Endothelial cell of umbilical vein (primary cell): ENCODE measurements around the gene DDHD1. TPM values are rescaled to one million over a fixed set of nuclear protein-coding genes. Genes with fewer than 3 reads are reported as not detected.

Experiments
- BruUV-seq: library from RNA; stranded (reverse); fragments of 400-500 nt; replicated peaks from 2 replicates; lab custom pipeline; 2021; lab: Mats Ljungman, UMichigan
- CTCF ChIA-PET: fragments of 300-600, 350-600 bp; sonication (Branson Sonifier 250); formaldehyde crosslinking; loops from one replicate; lab custom pipeline; 2021; ENCODE audit warnings: antibody characterized with exemption, inconsistent platforms; lab: Charles Lee
- POLR2A ChIA-PET: fragments of 300-600, 350-600 bp; sonication (Branson Sonifier 250); formaldehyde crosslinking; loops from one replicate; lab custom pipeline; 2021; ENCODE audit warnings: antibody characterized with exemption, inconsistent platforms; lab: Charles Lee
- DNase-seq: peaks from one replicate; pipeline ENCODE4 v3.0.0-alpha.2; 2011; ENCODE audit warnings: low read depth, low spot score
- FAIRE-seq: peaks from 2 replicates; lab custom pipeline; 2011; peaks lifted over from hg19 to GRCh38; lab: Jason Lieb, UNC
- H2AFZ ChIP-seq: 2 replicates; pipeline ENCODE4 v1.6.0; 2012; ENCODE audit warnings: low read depth, low read length, control low read depth, inconsistent platforms
- H3K27ac ChIP-seq: 2 replicates; pipeline ENCODE4 v1.5.1; 2011; ENCODE audit warnings: low read depth, mild to moderate bottlenecking, control low read depth, low read length, moderate library complexity; ENCODE audit not compliant: insufficient read depth
- H3K27me3 ChIP-seq, 2 experiments: 2 replicates each; pipeline versions ENCODE4 v1.6.0 to v1.6.1; 2011; ENCODE audit warnings: low read length in 2 of 2, mixed read lengths in 1 of 2; ENCODE audit not compliant: control insufficient read depth in 2 of 2, insufficient read depth in 2 of 2
- H3K36me3 ChIP-seq, 2 experiments: 2 replicates in 1 of 2; 3 replicates in 1 of 2; pipeline ENCODE4 v1.5.1; 2011; ENCODE audit warnings: low read length in 2 of 2, mild to moderate bottlenecking in 1 of 2, moderate library complexity in 1 of 2; ENCODE audit not compliant: control insufficient read depth in 2 of 2, insufficient read depth in 2 of 2; ENCODE audit errors: extremely low read depth in 1 of 2
- H3K4me1 ChIP-seq: 3 replicates; pipeline ENCODE4 v1.5.1; 2011; ENCODE audit warnings: mild to moderate bottlenecking, low read length; ENCODE audit not compliant: control insufficient read depth, insufficient read depth; ENCODE audit errors: extremely low read depth
- H3K4me2 ChIP-seq: 2 replicates; pipeline ENCODE4 v1.6.1; 2011; ENCODE audit warnings: low read length, control low read depth, mixed read lengths; ENCODE audit not compliant: insufficient read depth
- H3K4me3 ChIP-seq, 3 experiments: fragments of 200-600 bp in 1 of 3; sonication (generic), shearing (Covaris generic) in 1 of 3; replicated peaks in 1 of 3; 2 replicates each; pipeline ENCODE4 v1.5.1; 2011 to 2016; ENCODE audit warnings: control low read depth in 3 of 3, low read length in 3 of 3, mild to moderate bottlenecking in 2 of 3, inconsistent platforms in 1 of 3, low read depth in 1 of 3, moderate library complexity in 1 of 3; ENCODE audit not compliant: insufficient read depth in 1 of 3
- H3K79me2 ChIP-seq: 2 replicates; pipeline ENCODE4 v1.6.0; 2012; ENCODE audit warnings: low read length, inconsistent platforms; ENCODE audit not compliant: control insufficient read depth, insufficient read depth
- H3K9ac ChIP-seq: replicated peaks from 2 replicates; pipeline ENCODE3; 2011; ENCODE audit warnings: low read length, control low read depth; ENCODE audit not compliant: insufficient read depth; ENCODE audit errors: extremely low read depth
- H3K9me1 ChIP-seq: replicated peaks from 3 replicates; pipeline ENCODE4 v1.6.0; 2011; ENCODE audit warnings: mild to moderate bottlenecking, low read length; ENCODE audit not compliant: control insufficient read depth, insufficient read depth; ENCODE audit errors: extremely low read depth
- H3K9me3 ChIP-seq: replicated peaks from 2 replicates; pipeline ENCODE4 v1.5.1; 2012; ENCODE audit warnings: low read length, inconsistent platforms; ENCODE audit not compliant: control insufficient read depth, insufficient read depth
- H4K20me1 ChIP-seq: replicated peaks from 2 replicates; pipeline ENCODE3; 2011; ENCODE audit warnings: mild to moderate bottlenecking, low read length; ENCODE audit not compliant: control insufficient read depth, insufficient read depth; ENCODE audit errors: extremely low read depth
- EZH2 ChIP-seq: IDR thresholded peaks from 2 replicates; pipeline ENCODE4 v1.6.1; 2012; ENCODE audit warnings: borderline replicate concordance, low read depth, mild to moderate bottlenecking, moderate library complexity, low read length, inconsistent platforms; ENCODE audit not compliant: severe bottlenecking
- FOS ChIP-seq: IDR thresholded peaks from 2 replicates; pipeline ENCODE4 v1.6.1; 2011; ENCODE audit warnings: mild to moderate bottlenecking, low read length, moderate library complexity, borderline replicate concordance; ENCODE audit not compliant: insufficient read depth
- GATA2 ChIP-seq: IDR thresholded peaks from 2 replicates; pipeline ENCODE4 v1.7.0; 2011; ENCODE audit warnings: low read depth, mild to moderate bottlenecking, moderate library complexity, mixed read lengths, low read length; ENCODE audit not compliant: insufficient read length, insufficient read depth
- JUN ChIP-seq: IDR thresholded peaks from 2 replicates; pipeline ENCODE4 v1.6.1; 2011; ENCODE audit warnings: borderline replicate concordance, low read depth; ENCODE audit not compliant: insufficient read length, insufficient read depth
- MAX ChIP-seq: IDR thresholded peaks from 2 replicates; pipeline ENCODE4 v1.6.1; 2011; ENCODE audit not compliant: insufficient read depth, insufficient read length
- MYC ChIP-seq: IDR thresholded peaks from one replicate; pipeline ENCODE4 v1.6.1; 2011; ENCODE audit warnings: mild to moderate bottlenecking, low read depth, low read length
- POLR2A ChIP-seq: IDR thresholded peaks from 2 replicates; pipeline ENCODE4 v1.6.1; 2012; ENCODE audit warnings: low read depth, mild to moderate bottlenecking, control low read depth, low read length
- POLR2AphosphoS5 ChIP-seq: IDR thresholded peaks from 2 replicates; pipeline ENCODE4 v1.6.1; 2012; ENCODE audit warnings: low read depth, mild to moderate bottlenecking, control low read depth, low read length, moderate library complexity; ENCODE audit not compliant: insufficient read depth
- dilution Hi-C: fragments of 300-500 bp; cut with MboI; formaldehyde crosslinking; loops from one replicate; pipeline ENCODE4 v1.15.0; 2019; ENCODE audit warnings: low sequenced_read_pairs; ENCODE audit not compliant: extremely low pct_ligation_motif_present
- intact Hi-C: fragments of 100-400 bp; cut with micrococcal nuclease; formaldehyde crosslinking; loops from one replicate; pipeline ENCODE4 v1.10.0; 2022
- polyA plus RNA-seq, 4 experiments: library from polyadenylated mRNA; depleted of rRNA in 3 of 4; stranded (reverse) in 3 of 4; unstranded in 1 of 4; fragments of >200 nt; gene quantifications; 2 replicates each; pipeline versions ENCODE4 v1.2.1 to v1.2.3, GENCODE V29; 2011 to 2012; ENCODE audit warnings: missing spikeins in 1 of 4
- total RNA-seq: library from RNA; stranded (reverse); gene quantifications from 2 replicates; pipeline ENCODE4 v1.2.3, GENCODE V29; 2021
- TF ChIP-seq, protein P1 (sequence below), 2 donors: IDR thresholded peaks; 1 replicate in 1 of 2; 2 replicates in 1 of 2; pipeline ENCODE4 v1.5.1; 2011; ENCODE audit warnings: low read length in 2 of 2, mild to moderate bottlenecking in 2 of 2, moderate library complexity in 2 of 2, control low read depth in 1 of 2, inconsistent platforms in 1 of 2, low read depth in 1 of 2; ENCODE audit not compliant: insufficient read depth in 1 of 2; ENCODE audit errors: extremely low read depth in 1 of 2

DDHD1 gene
- total and polyA plus RNA-seq, 2 donors (not counting 3 experiments of a cell fraction or from before 2014, with no cell fraction given) = 2.7 to 12.4 TPM

GRCh38 chr14:53037016-53037415 lies 116.1 kb downstream of the DDHD1 start:
- no peaks in the 10 kb centered on the region for H3K36me3 ChIP-seq
- no TSS peak for BruUV-seq

More at GRCh38 chr14:53037016-53037415, 116.1 kb downstream of the DDHD1 start:
- no peaks in the 10 kb centered on the region for H3K9me3 ChIP-seq
- H3K79me2 ChIP-seq = no peaks in the 10 kb centered on the region
- DNase-seq (no peak), FAIRE-seq (no peak)
- intact Hi-C loops (no loop called here), dilution Hi-C loops (no loop called here)
- no peak overlapping the region for H3K4me2 ChIP-seq
- TF ChIP-seq FOS (no peak), EZH2 (no peak), GATA2 (no peak), POLR2AphosphoS5 (no peak), MYC (no peak), JUN (no peak), MAX (no peak), POLR2A (no peak)
- TF ChIP-seq, protein P1, sequence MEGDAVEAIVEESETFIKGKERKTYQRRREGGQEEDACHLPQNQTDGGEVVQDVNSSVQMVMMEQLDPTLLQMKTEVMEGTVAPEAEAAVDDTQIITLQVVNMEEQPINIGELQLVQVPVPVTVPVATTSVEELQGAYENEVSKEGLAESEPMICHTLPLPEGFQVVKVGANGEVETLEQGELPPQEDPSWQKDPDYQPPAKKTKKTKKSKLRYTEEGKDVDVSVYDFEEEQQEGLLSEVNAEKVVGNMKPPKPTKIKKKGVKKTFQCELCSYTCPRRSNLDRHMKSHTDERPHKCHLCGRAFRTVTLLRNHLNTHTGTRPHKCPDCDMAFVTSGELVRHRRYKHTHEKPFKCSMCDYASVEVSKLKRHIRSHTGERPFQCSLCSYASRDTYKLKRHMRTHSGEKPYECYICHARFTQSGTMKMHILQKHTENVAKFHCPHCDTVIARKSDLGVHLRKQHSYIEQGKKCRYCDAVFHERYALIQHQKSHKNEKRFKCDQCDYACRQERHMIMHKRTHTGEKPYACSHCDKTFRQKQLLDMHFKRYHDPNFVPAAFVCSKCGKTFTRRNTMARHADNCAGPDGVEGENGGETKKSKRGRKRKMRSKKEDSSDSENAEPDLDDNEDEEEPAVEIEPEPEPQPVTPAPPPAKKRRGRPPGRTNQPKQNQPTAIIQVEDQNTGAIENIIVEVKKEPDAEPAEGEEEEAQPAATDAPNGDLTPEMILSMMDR (IDR thresholded peaks at IDR 0.05; ENCODE audit: extremely low read depth in 1 of 2, insufficient read depth in 1 of 2, low read depth in 1 of 2, low read length in 2 of 2) = no peak
- H3K4me3 ChIP-seq = no peak overlapping the region
- ChIA-PET CTCF (no interaction called here), POLR2A (no interaction called here)
- H3K4me1 ChIP-seq = no peaks in the 10 kb centered on the region
- H3K27me3 ChIP-seq = no peaks in the 10 kb centered on the region
- no peaks in the 10 kb centered on the region for H3K9me1 ChIP-seq
- no peaks in the 10 kb centered on the region for H4K20me1 ChIP-seq
- H3K9ac ChIP-seq = no peak overlapping the region
- no peak overlapping the region for H2AFZ ChIP-seq
- no peak overlapping the region for H3K27ac ChIP-seq
